Keratinocyte (primary cell): Measurements from ENCODE around the gene ZNF12. TPM values are rescaled to one million over a fixed set of nuclear protein-coding genes. Genes with fewer than 3 reads are reported as not detected.

Experiments used
- DNase-seq: peaks from one replicate; pipeline ENCODE4 v3.0.0-alpha.2; 2011; ENCODE audit warnings: low read depth, missing footprints, low spot score
- FAIRE-seq: peaks from 2 replicates; lab custom pipeline; 2011; peaks lifted over from hg19 to GRCh38; lab: Jason Lieb, UNC
- H2AFZ ChIP-seq: 2 replicates; pipeline ENCODE4 v1.6.0; 2012; ENCODE audit warnings: low read length, control low read depth, inconsistent platforms; ENCODE audit not compliant: control insufficient read depth
- H3K27ac ChIP-seq: 2 replicates; pipeline ENCODE4 v1.5.1; 2011; ENCODE audit warnings: low read length; ENCODE audit not compliant: control insufficient read depth, insufficient read depth
- H3K27me3 ChIP-seq: 3 replicates; pipeline ENCODE4 v1.6.0; 2011; ENCODE audit warnings: low read length; ENCODE audit not compliant: control insufficient read depth, insufficient read depth; ENCODE audit errors: extremely low read depth
- H3K36me3 ChIP-seq, 2 experiments: 2 replicates in 1 of 2; 3 replicates in 1 of 2; pipeline ENCODE4 v1.5.1; 2011; ENCODE audit warnings: low read length in 2 of 2, mild to moderate bottlenecking in 1 of 2; ENCODE audit not compliant: control insufficient read depth in 2 of 2, insufficient read depth in 2 of 2; ENCODE audit errors: extremely low read depth in 1 of 2
- H3K4me1 ChIP-seq: 3 replicates; pipeline ENCODE4 v1.5.1; 2011; ENCODE audit warnings: low read length; ENCODE audit not compliant: control insufficient read depth, insufficient read depth; ENCODE audit errors: extremely low read depth
- H3K4me2 ChIP-seq: 3 replicates; pipeline ENCODE4 v1.6.0; 2011; ENCODE audit warnings: low read depth, low read length; ENCODE audit not compliant: control insufficient read depth, insufficient read depth; ENCODE audit errors: extremely low read depth
- H3K4me3 ChIP-seq, 3 experiments: fragments of 200-600 bp in 1 of 3; sonication (generic) in 1 of 3; 2 replicates in 2 of 3; 3 replicates in 1 of 3; pipeline ENCODE4 v1.5.1; 2011 to 2016; ENCODE audit warnings: low read length in 3 of 3, mild to moderate bottlenecking in 3 of 3, control low read depth in 2 of 3, inconsistent platforms in 1 of 3, low read depth in 1 of 3, mixed read lengths in 1 of 3, mixed run types in 1 of 3, moderate library complexity in 1 of 3; ENCODE audit not compliant: control insufficient read depth in 2 of 3, insufficient read depth in 2 of 3; ENCODE audit errors: extremely low read depth in 1 of 3
- H3K79me2 ChIP-seq: 2 replicates; pipeline ENCODE4 v1.6.0; 2012; ENCODE audit warnings: low read length; ENCODE audit not compliant: control insufficient read depth, insufficient read depth
- H3K9ac ChIP-seq: 3 replicates; pipeline ENCODE4 v1.6.0; 2011; ENCODE audit warnings: low read length; ENCODE audit not compliant: control insufficient read depth, insufficient read depth; ENCODE audit errors: extremely low read depth
- H3K9me1 ChIP-seq: 3 replicates; pipeline ENCODE4 v1.6.0; 2011; ENCODE audit warnings: low read length; ENCODE audit not compliant: control insufficient read depth, insufficient read depth; ENCODE audit errors: extremely low read depth
- H3K9me3 ChIP-seq: 2 replicates; pipeline ENCODE4 v1.5.1; 2012; ENCODE audit warnings: low read depth, low read length; ENCODE audit not compliant: control insufficient read depth
- H4K20me1 ChIP-seq: 3 replicates; pipeline ENCODE4 v1.6.0; 2011; ENCODE audit warnings: low read length; ENCODE audit not compliant: control insufficient read depth, insufficient read depth; ENCODE audit errors: extremely low read depth
- CTCF ChIP-seq, 3 experiments: IDR thresholded peaks in 1 of 3; conservative IDR thresholded peaks in 1 of 3; optimal IDR thresholded peaks in 1 of 3; 2 replicates in 2 of 3; 3 replicates in 1 of 3; pipeline versions ENCODE3 to v1.5.1; 2011; ENCODE audit warnings: low read length in 3 of 3, mild to moderate bottlenecking in 3 of 3, moderate library complexity in 2 of 3, control low read depth in 1 of 3, inconsistent platforms in 1 of 3; ENCODE audit not compliant: insufficient read depth in 2 of 3; ENCODE audit errors: extremely low read depth in 1 of 3
- EZH2 ChIP-seq: IDR thresholded peaks from one replicate; pipeline ENCODE4 v1.6.1; 2012; ENCODE audit warnings: inconsistent platforms, mild to moderate bottlenecking, low read length, moderate library complexity
- dilution Hi-C: fragments of 300-500 bp; cut with MboI; formaldehyde crosslinking; loops from one replicate; pipeline ENCODE4 v1.7.0; 2020; ENCODE audit warnings: low sequenced_read_pairs; ENCODE audit not compliant: extremely low pct_ligation_motif_present
- polyA plus RNA-seq, 5 experiments: library from polyadenylated mRNA; depleted of rRNA in 3 of 5; stranded (reverse) in 3 of 5; stranded (forward) in 1 of 5; unstranded in 1 of 5; fragments of >200 nt; gene quantifications; 1 replicate in 1 of 5; 2 replicates in 3 of 5; 3 replicates in 1 of 5; pipeline versions ENCODE4 v1.2.1 to v1.2.3, GENCODE V29; 2011 to 2012; ENCODE audit warnings: missing spikeins in 2 of 5, low read depth in 1 of 5, low replicate concordance in 1 of 5

The ZNF12 gene
- polyA plus RNA-seq, 1 donor (not counting 4 experiments of a cell fraction or from before 2014, with no cell fraction given) = 12.5 TPM

DNA sequence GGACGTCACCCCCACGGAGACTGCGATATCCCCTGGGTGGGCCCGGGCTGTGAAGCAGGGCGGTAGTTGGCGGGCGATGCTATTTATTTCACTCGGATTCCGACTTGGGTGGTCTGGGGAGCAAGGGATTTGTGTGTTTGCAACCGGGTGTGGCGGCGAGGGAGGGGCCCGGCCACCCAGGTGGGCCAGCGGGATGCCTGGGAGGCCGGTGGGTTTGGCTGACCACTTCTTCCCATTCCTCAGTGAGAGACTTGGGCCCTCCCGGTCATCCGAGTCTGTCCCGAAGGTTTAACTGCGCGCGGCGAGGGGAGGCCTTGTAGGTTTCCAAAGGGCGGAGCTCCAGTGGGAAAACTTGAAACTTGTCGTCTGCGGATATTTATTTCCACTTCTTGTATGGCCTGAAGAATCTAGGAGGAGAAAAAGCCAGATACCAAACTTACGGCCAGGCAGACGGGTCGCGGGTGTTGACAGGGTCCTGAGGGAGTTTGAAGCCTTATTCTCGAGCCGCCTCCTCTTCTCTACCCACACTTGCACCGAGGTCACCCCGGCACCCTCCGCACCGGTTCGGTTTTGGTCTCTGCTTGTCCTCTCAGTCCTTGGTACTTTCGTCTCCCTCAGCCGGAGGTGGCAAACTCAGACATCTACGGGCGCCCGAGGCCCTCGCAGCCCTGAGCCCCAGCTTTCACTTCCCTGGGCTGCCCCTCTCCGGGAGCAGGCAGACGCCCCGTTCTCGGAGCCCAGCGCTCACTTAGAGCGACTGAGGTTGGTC lies 51.7 kb downstream of the ZNF12 start:
- Histone ChIP-seq H3K9me1 (no peaks in the 10 kb centered on the region), H2AFZ (no peak overlapping the region), H3K27me3 (no peaks in the 10 kb centered on the region), H3K27ac (no peak overlapping the region), H4K20me1 (no peaks in the 10 kb centered on the region), H3K4me2 (no peak overlapping the region), H3K79me2 (no peaks in the 10 kb centered on the region), H3K9me3 (no peaks in the 10 kb centered on the region), H3K4me3 (no peak overlapping the region), H3K9ac (no peak overlapping the region), H3K4me1 (no peaks in the 10 kb centered on the region), H3K36me3 (peaks cover 7 to 8% of the 10 kb centered on the region in 2 experiments)
- dilution Hi-C loops = no loop called here
- DNase-seq = no peak
- TF ChIP-seq EZH2 (no peak), CTCF (optimal IDR thresholded peaks at IDR 0.05 in 1 of 3, IDR thresholded peaks at IDR 0.05 in 1 of 3, conservative IDR thresholded peaks at IDR 0.05 in 1 of 3; ENCODE audit: extremely low read depth in 1 of 3, insufficient read depth in 2 of 3, low read length in 3 of 3) (no peak)
- FAIRE-seq = no peak

GRCh38 chr7:6654113-6654841 lies 52.5 kb downstream of the ZNF12 start:
- peaks cover 8 to 9% of the 10 kb centered on the region in 2 experiments for H3K36me3 ChIP-seq
- no peak overlapping the region for H3K4me3 ChIP-seq
- no peak overlapping the region for H2AFZ ChIP-seq
- H3K27ac ChIP-seq = no peak overlapping the region
- no peak overlapping the region for H3K9ac ChIP-seq
- DNase-seq = no peak
- TF ChIP-seq CTCF (optimal IDR thresholded peaks at IDR 0.05 in 1 of 3, IDR thresholded peaks at IDR 0.05 in 1 of 3, conservative IDR thresholded peaks at IDR 0.05 in 1 of 3; ENCODE audit: extremely low read depth in 1 of 3, insufficient read depth in 2 of 3, low read length in 3 of 3) (no peak), EZH2 (no peak)
- H3K4me1 ChIP-seq = no peaks in the 10 kb centered on the region
- no peak for FAIRE-seq
- no peaks in the 10 kb centered on the region for H3K79me2 ChIP-seq
- no peaks in the 10 kb centered on the region for H3K27me3 ChIP-seq
- H3K4me2 ChIP-seq = no peak overlapping the region
- dilution Hi-C loops = no loop called here
- no peaks in the 10 kb centered on the region for H3K9me3 ChIP-seq
- no peaks in the 10 kb centered on the region for H3K9me1 ChIP-seq
- H4K20me1 ChIP-seq = no peaks in the 10 kb centered on the region
